GM12878 (cell line): ENCODE data around the gene RELL2. TPM values are rescaled to one million over a fixed set of nuclear protein-coding genes. Genes with fewer than 3 reads are reported as not detected.

Source experiments
- ATAC-seq: fragments of 200-7000 bp; cut with Tn5 transposase; 3 replicates; pipeline ENCODE4 v1.9.1; 2020; ENCODE audit warnings: mild to moderate bottlenecking, moderate library complexity
- BruUV-seq: library from RNA; stranded (reverse); fragments of 400-500 nt; replicated peaks from 2 replicates; lab custom pipeline; 2021; lab: Mats Ljungman, UMichigan
- CTCF ChIA-PET: fragments of 300-600 bp; sonication (Branson Sonifier 250); formaldehyde crosslinking; extraction: SDS; loops from one replicate; lab custom pipeline; 2021; ENCODE audit warnings: inconsistent platforms; lab: Yijun Ruan, JAX
- POLR2A ChIA-PET: fragments of 350-600 bp; formaldehyde crosslinking; extraction: SDS; loops from one replicate; lab custom pipeline; 2021; ENCODE audit warnings: inconsistent platforms; lab: Charles Lee
- RAD21 ChIA-PET: fragments of 300-600 bp; sonication (Branson Sonifier 250); formaldehyde crosslinking; loops from one replicate; lab custom pipeline; 2023; ENCODE audit warnings: antibody characterized with exemption; ENCODE audit not compliant: unreplicated experiment; lab: Charles Lee
- SMC1A ChIA-PET: fragments of 300-600 bp; sonication (Branson Sonifier 250); formaldehyde crosslinking; loops from one replicate; lab custom pipeline; 2023; ENCODE audit not compliant: unreplicated experiment, uncharacterized antibody; lab: Charles Lee
- DNase-seq: peaks from one replicate; pipeline ENCODE4 v3.0.0-alpha.2; 2011; ENCODE audit warnings: low read depth, low spot score
- FAIRE-seq: peaks from 3 replicates; lab custom pipeline; 2011; peaks lifted over from hg19 to GRCh38; lab: Jason Lieb, UNC
- H2AFZ ChIP-seq: 2 replicates; pipeline ENCODE4 v1.6.0; 2011; ENCODE audit warnings: low read depth, low read length, control low read depth; ENCODE audit not compliant: control insufficient read depth
- H3K27ac ChIP-seq: 2 replicates; pipeline ENCODE4 v1.5.1; 2011; ENCODE audit warnings: control low read depth; ENCODE audit not compliant: control insufficient read depth, insufficient read depth
- H3K27me3 ChIP-seq, 2 experiments: replicated peaks in 1 of 2; 2 replicates each; pipeline versions ENCODE4 v1.6.0 to v1.6.1; 2011; ENCODE audit warnings: low read length in 1 of 2; ENCODE audit not compliant: control insufficient read depth in 2 of 2, insufficient read depth in 2 of 2
- H3K36me3 ChIP-seq, 2 experiments: 2 replicates each; pipeline ENCODE4 v1.5.1; 2011; ENCODE audit warnings: low read length in 1 of 2; ENCODE audit not compliant: control insufficient read depth in 2 of 2, insufficient read depth in 2 of 2
- H3K4me1 ChIP-seq: 2 replicates; pipeline ENCODE4 v1.6.1; 2011; ENCODE audit warnings: mild to moderate bottlenecking, low read length, moderate library complexity, mixed read lengths; ENCODE audit not compliant: control insufficient read depth, insufficient read depth
- H3K4me2 ChIP-seq: 2 replicates; pipeline ENCODE4 v1.6.0; 2011; ENCODE audit warnings: control low read depth; ENCODE audit not compliant: control insufficient read depth, insufficient read depth
- H3K4me3 ChIP-seq: fragments of 200-600 bp; sonication (generic); 2 replicates; pipeline ENCODE4 v1.5.1; 2016
- H3K79me2 ChIP-seq: 2 replicates; pipeline ENCODE4 v1.6.0; 2011; ENCODE audit warnings: low read length; ENCODE audit not compliant: control insufficient read depth, insufficient read depth
- H3K9ac ChIP-seq: 2 replicates; pipeline ENCODE4 v1.8.0; 2011; ENCODE audit warnings: low read length, control low read depth, mixed read lengths; ENCODE audit not compliant: control insufficient read depth, insufficient read depth
- H3K9me3 ChIP-seq: replicated peaks from 3 replicates; pipeline ENCODE4 v1.5.1; 2011; ENCODE audit warnings: mild to moderate bottlenecking, low read length; ENCODE audit not compliant: control insufficient read depth, insufficient read depth
- H4K20me1 ChIP-seq: 2 replicates; pipeline ENCODE4 v1.6.0; 2011; ENCODE audit not compliant: control insufficient read depth, insufficient read depth
- NBN ChIP-seq: fragments of 450-650 bp; IDR thresholded peaks from 2 replicates; pipeline ENCODE4 v1.6.1; 2016
- WGBS: methylation state at CpG from one replicate; pipeline ENCODE4 v1.1.6; 2016; ENCODE audit warnings: low lambda C conversion rate; ENCODE audit not compliant: insufficient replicate concordance, insufficient coverage; ENCODE audit errors: missing lambda C conversion rate; 5-methylcytosine and 5-hydroxymethylcytosine counted together
- in situ Hi-C: fragments of 300-500 bp; cut with MboI; formaldehyde crosslinking; loops from 9 replicates; pipeline ENCODE4 v1.14.3; 2018; ENCODE audit warnings: mixed read lengths
- intact Hi-C: fragments of 100-400 bp; cut with micrococcal nuclease; formaldehyde crosslinking; loops from one replicate; pipeline ENCODE4 v1.14.2; 2022; ENCODE audit not compliant: unreplicated experiment
- polyA plus RNA-seq, 11 experiments: library from polyadenylated mRNA; depleted of rRNA in 4 of 11; unstranded in 6 of 11; stranded (reverse) in 5 of 11; fragments of >200 nt; fragmentation: Nextera tagmentation in 4 of 11; fragmentation: Illumina TruSeq in 1 of 11; extraction: Ambion mirVana in 4 of 11; extraction: Trizol in 1 of 11; gene quantifications; 1 replicate in 1 of 11; 2 replicates in 10 of 11; pipeline versions ENCODE4 v1.2.1 to v1.2.3, GENCODE V29; 2011 to 2016; ENCODE audit warnings: inconsistent platforms in 2 of 11, missing spikeins in 2 of 11, low read depth in 1 of 11
- total RNA-seq, 4 experiments: library from RNA; depleted of rRNA in 3 of 4; stranded (reverse); fragments of >200 nt in 3 of 4; fragmentation: Illumina TruSeq in 1 of 4; extraction: Trizol in 1 of 4; gene quantifications; 2 replicates each; pipeline versions ENCODE4 v1.2.1 to v1.2.3, GENCODE V29; 2013 to 2021

The RELL2 gene
- total and polyA plus RNA-seq, 10 of the 15 experiments (the other 5 are each of a cell fraction or from before 2014, with no cell fraction given): 0.23 to 21.4 (median 7.1) TPM

GRCh38 chr5:141603923-141604717 is 32.7 kb upstream of the RELL2 start:
- intact Hi-C loops (no loop called here), in situ Hi-C loops (loop anchor here (25.0 kb wide), 2 partner anchors 1192 to 1567 kb away; partner anchors contain the start of genes ANKHD1 and NRG2)
- no peak overlapping the region for H3K9ac ChIP-seq
- H3K27me3 ChIP-seq: no peaks in the 10 kb centered on the region
- 3% methylated on average over 6 of the region's 6 CpGs for WGBS
- H3K79me2 ChIP-seq: peaks cover 86% of the 10 kb centered on the region
- BruUV-seq: no TSS peak
- no peaks in the 10 kb centered on the region; a peak in 1 of 4 replicates for H3K36me3 ChIP-seq
- H2AFZ ChIP-seq: no peak overlapping the region
- H3K4me2 ChIP-seq: peak overlapping the region; percentile 68
- peak overlapping the region; percentile 21; the same call in 1 of the 2 replicates for H3K4me3 ChIP-seq
- H3K4me1 ChIP-seq: peaks cover 36% of the 10 kb centered on the region
- RAD21 ChIA-PET: interaction anchor here (1.0 to 5.0 kb wide), 7 partner anchors 11 to 33 kb away, joined by 3 to 45 read pairs (median 4); partner anchors contain the start of genes DIAPH1, HDAC3 and RELL2
- H3K27ac ChIP-seq: peak overlapping the region; percentile 77
- H3K9me3 ChIP-seq: no peaks in the 10 kb centered on the region
- SMC1A ChIA-PET: interaction anchor here (0.8 to 8.6 kb wide), 4 partner anchors 11 to 31 kb away, joined by 3 to 199 read pairs (median 42); partner anchors contain the start of genes DIAPH1, HDAC3 and RELL2
- TF ChIP-seq NBN: no peak
- TF ChIP-seq, all 136 proteins: peak for 0
- DNase-seq: no peak
- ATAC-seq: no peak
- H4K20me1 ChIP-seq: no peaks in the 10 kb centered on the region
- CTCF ChIA-PET: interaction anchor here (2.2 to 10.9 kb wide), 5 partner anchors 12 to 40 kb away, joined by 7 to 172 read pairs (median 10); partner anchors contain the start of gene DIAPH1
- POLR2A ChIA-PET: interaction anchor here (0.8 to 3.5 kb wide), 6 partner anchors 13 to 34 kb away, joined by 3 to 17 read pairs (median 6); partner anchors contain the start of genes DIAPH1, HDAC3 and RELL2
- FAIRE-seq: no peak
